Measurements from ENCODE around the gene FAM20C.

Gene FAM20C

GRCh38 chr7:159370-160270 lies 32.8 kb upstream of the FAM20C start:
- no peak for DNase-seq (ENCODE audit: low read depth in 2 of 2)

DNA sequence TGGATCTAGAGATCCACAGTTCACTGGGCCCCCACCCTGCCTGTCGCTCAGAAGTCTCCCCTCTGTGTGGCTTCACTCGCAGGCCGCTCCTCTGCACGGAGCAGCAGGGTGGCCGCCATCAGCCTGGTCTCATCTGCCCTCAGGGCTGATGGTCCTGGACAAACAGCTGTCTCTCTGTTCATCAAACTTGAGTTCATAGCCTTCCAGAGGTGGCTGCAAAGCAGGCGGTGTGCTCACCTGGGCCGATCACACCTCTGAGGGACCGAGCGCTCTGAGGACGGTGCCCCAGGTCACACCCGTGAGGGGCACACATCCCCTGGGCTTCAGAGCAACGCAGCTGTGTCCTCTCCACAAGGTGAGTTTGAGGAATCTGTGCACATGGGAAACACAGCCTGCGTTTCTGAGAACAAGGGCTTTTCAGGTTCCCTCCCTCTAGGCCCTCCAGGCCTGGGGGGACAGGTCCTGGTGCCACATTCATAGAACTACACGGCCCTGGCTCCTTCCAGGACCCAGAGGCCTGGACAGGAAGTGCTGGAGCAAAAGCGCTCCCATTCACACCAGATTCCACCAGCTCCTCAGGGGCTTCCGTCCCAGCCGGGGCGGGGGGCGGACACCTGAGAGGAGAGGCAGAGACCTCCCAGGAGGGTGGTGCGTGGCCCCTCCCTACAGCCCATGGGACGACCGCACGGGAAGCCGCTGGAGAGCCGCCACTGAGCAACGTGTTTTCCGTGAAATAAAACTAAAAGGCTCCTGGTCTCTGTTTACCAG lies 31.2 kb upstream of the FAM20C start:
- DNase-seq (ENCODE audit: low read depth in 2 of 2) = no peak

- no peak for DNase-seq (ENCODE audit: low read depth in 2 of 2)
These were observed 29.6 kb upstream of the FAM20C start for GRCh38 chr7:162632-163297.

GRCh38 chr7:163298-163695 lies 29.1 kb upstream of the FAM20C start:
- DNase-seq (ENCODE audit: low read depth in 2 of 2) = no peak

DNA sequence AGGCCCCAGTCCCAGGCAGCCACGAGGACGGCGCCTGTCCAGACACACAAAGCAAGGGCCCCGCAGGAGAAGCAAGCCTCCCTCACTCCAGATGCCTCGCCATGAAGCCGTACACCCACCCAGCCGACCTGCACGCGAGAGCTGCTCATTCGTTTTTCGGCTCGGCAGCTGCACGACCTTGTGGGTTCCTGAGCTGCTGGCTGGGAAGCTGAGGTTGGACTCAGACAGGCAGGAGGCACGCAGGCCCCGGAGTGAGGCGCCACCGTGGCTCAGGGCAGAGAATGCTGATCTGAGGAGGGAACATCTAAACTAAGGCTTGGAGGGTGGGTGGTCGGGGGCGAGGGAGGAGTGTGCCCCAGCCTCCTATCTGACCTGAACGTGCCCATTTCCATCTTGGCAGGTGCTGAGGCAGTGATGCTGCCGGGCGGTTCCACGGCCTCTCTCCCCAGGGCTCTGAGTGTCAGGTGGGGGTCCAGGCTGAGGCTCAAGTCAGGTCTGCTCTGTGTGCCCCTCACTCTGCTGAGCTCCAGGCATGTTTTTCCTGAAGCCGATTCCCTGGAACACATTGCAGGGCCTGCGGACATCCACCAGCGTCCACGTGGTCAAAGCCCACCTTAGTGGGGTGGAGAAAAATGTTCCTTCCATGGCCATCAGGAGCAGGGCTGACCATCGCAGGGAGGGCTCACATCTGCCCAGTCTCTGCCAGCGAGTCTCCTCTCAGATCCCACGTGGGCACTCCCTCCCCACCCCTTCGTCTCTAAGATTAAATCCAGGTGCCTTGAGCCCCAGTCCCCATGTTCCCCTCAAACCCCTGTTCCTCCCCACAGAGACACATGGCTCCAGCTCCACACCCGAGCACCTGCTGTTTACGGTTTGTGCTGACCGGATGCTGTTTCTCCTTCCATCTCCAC lies 28.1 kb upstream of the FAM20C start:
- no peak for DNase-seq (ENCODE audit: low read depth in 2 of 2)

DNA sequence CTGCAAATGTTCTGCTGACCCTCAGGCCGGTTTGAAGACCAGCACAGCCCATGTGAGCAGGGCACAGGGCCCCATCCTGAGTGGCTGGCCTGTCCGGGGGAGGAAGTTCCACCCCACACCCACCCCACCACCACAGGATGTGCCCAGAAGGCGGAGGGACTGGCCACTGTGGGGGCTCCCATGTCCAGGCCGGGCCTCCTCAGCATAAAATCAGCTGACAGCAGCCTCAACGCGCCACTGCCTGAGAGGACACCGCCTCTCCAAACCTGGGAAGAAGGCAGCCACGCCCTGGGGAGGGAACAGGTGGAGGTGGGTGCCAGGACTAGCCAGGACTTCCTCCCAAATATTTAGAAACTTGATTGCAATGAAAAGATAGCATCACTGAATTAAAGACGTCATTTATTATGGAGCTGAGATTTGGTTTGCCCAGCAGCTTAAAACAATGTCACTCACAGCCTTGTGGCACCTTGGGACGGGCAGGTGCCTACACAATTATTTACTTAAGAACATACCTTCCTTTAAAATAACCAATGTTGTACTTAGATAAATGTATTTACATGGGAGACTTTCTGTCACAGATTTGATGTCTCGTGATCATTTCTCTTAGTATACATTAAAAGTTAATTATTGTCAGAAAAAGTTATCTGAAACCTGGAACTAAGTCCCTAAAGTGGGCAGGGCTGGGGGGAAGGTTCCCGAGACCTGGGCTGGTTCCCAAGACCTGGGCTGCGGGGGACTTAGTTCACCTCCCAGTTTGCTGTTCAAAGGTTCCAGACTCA lies 27.3 kb upstream of the FAM20C start:
- no peak for DNase-seq (ENCODE audit: low read depth in 2 of 2)

DNA sequence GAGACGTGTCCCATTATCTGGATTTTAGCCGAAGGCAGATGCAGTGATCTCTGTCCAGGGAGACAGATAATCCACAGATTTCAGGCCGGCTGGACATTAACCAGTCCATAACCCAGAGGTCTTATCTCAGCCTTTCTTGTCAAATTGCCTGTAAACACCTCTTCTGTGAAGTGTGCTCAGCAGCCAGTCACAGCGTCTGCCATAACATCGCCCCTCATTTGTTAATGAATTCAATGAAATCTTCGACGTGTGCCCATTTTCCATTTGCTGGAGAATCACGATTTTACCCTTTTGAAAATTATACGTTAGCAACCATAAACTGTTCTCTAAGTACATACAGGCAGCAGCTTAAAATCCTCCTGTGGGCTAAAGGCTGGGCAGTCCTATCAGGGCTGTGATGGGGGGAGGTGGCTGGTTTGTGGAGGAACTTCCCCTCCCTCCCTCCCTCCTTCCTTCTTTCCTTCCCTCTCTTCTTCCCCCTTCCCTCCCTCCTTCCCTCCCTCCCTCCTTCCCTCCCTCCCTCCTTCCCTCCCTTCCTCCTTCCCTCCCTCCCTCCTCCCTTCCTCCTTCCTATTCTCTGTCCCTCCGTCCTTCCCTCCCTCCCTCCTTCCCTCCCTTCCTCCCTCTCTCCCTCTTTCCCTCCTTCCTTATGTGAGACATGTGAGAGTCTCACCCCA lies 26.6 kb upstream of the FAM20C start:
- DNase-seq (ENCODE audit: low read depth in 2 of 2) = no peak

GRCh38 chr7:166338-167060 lies 25.9 kb upstream of the FAM20C start:
- DNase-seq (ENCODE audit: low read depth in 2 of 2) = no peak

GRCh38 chr7:167090-167855 lies 25.1 kb upstream of the FAM20C start:
- no peak for DNase-seq (ENCODE audit: low read depth in 2 of 2)

GRCh38 chr7:167976-168791 lies 24.2 kb upstream of the FAM20C start:
- no peak for DNase-seq (ENCODE audit: low read depth in 2 of 2)

GRCh38 chr7:169276-170172 lies 22.8 kb upstream of the FAM20C start:
- no peak for DNase-seq (ENCODE audit: low read depth in 2 of 2)

DNA sequence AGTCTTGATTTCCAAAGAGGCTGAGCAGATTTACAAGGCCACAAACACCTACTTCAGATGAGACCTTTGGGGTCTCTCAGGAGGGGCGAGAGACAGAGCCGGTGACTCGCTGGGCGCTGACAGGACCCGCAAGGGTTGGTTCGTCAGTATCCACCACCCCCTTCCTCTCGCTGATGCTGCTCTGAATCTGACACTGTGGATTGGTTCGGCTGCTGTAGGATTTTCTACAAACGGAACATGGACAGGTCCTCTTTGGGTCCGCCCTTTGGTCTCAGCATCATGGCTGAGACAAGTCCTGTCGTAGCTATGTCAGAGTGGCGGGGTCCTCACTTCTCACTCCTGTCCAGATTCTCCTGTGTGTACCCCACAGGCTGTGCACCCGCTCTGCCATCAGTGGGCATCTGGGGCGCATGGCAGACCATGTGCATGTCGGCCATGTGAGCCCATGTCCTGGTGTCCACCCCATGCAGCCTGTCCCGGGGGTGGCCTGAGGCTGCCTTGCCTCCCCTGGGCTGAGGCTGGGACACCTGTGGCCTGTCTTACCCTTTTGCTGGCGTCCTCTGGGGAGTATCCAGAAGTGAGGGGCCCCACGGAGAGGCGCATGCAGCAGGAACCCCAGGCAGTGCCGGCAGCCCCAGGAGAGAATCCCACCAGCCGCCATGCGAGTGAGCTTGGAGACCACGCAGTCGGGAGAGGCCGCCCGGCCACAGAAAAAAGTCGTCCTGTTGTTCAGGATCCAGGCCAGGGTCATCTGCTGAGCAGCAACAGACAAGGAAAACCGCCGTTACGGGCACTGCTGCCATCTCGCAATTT lies 21.6 kb upstream of the FAM20C start:
- DNase-seq (ENCODE audit: low read depth in 2 of 2) = no peak

DNA sequence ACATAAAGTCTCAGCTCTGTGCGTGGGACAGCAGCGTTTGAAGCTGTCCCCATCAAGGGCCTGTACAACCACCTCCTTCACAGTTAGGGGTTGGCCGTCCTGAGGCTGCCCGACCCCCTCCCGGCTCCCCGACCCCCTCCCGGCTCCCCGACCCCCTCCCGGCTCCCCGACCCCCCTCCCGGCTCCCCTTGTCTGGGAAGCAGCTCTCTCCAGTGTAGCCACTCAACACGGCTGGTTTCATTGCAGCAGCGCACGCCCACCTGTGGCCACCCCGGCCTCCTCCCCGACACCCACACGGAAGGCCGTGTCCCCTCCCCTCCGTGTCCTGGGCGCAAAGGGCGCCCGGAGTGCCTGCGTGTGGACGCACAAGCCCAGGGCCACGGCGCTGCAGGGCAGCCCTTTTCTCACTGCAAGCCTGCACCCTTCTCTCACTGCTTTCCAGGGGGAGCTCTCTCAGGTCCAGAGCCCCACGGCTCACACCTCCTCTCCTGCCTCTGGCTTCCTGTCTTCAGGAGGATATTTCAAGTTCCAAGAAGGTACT lies 20.9 kb upstream of the FAM20C start:
- DNase-seq (ENCODE audit: low read depth in 2 of 2) = no peak

- DNase-seq (ENCODE audit: low read depth in 2 of 2) = no peak
These were observed 20.4 kb upstream of the FAM20C start for GRCh38 chr7:171912-172515.

All from stimulated activated CD4-positive, alpha-beta T cell treated with anti-CD3 and anti-CD28 coated beads, Interleukin-12 subunit alpha, Interleukin-12 subunit beta, amount 100 ng/mL, for 24 hours (primary cell).